Hematopoietic multipotent progenitor cell treated with erythropoietin and hydrocortisone succinate and interleukin-3 and kit ligand, for 15 days (in vitro differentiated cells): ENCODE results near the gene PIK3CG.

Experiments
- DNase-seq: peaks from one replicate; pipeline ENCODE4 v3.0.0-alpha.2; 2015; ENCODE audit warnings: low spot score

Gene PIK3CG

GRCh38 chr7:106858618-106859532, 6.2 kb upstream of the PIK3CG start:
- no peak for DNase-seq

GRCh38 chr7:106862317-106863089, 2.6 kb upstream of the PIK3CG start:
- no peak for DNase-seq

GRCh38 chr7:106863274-106863997, 1.6 kb upstream of the PIK3CG start:
- no peak for DNase-seq

GRCh38 chr7:106864298-106865081, 592 bp upstream of the PIK3CG start:
- DNase-seq, result no peak

- peak; percentile 19 for DNase-seq
Measured at GRCh38 chr7:106866298-106867281, 1.5 kb downstream of the PIK3CG start.

- no peak for DNase-seq
Measured at GRCh38 chr7:106867641-106868351, 2.7 kb downstream of the PIK3CG start.

- DNase-seq, result no peak
Measured at GRCh38 chr7:106868364-106868763, 3.3 kb downstream of the PIK3CG start.

- no peak for DNase-seq
Measured at GRCh38 chr7:106869954-106870353, 4.9 kb downstream of the PIK3CG start.

GRCh38 chr7:106870528-106870927, 5.4 kb downstream of the PIK3CG start:
- DNase-seq, result no peak

GRCh38 chr7:106870983-106871410, 5.9 kb downstream of the PIK3CG start:
- no peak for DNase-seq

GRCh38 chr7:106871793-106872571, 6.9 kb downstream of the PIK3CG start:
- no peak for DNase-seq

GRCh38 chr7:106872763-106873162, 7.7 kb downstream of the PIK3CG start:
- no peak for DNase-seq

- DNase-seq, result no peak
Measured at GRCh38 chr7:106874076-106874475, 9.0 kb downstream of the PIK3CG start.

GRCh38 chr7:106875508-106875907, 10.4 kb downstream of the PIK3CG start:
- DNase-seq, result no peak

GRCh38 chr7:106878748-106879439, 13.8 kb downstream of the PIK3CG start:
- no peak for DNase-seq

- no peak for DNase-seq
Measured at GRCh38 chr7:106881984-106882383, 16.9 kb downstream of the PIK3CG start.

- DNase-seq, result no peak
Measured at GRCh38 chr7:106883456-106884026, 18.5 kb downstream of the PIK3CG start.

- DNase-seq, result no peak
Measured at GRCh38 chr7:106885652-106886051, 20.6 kb downstream of the PIK3CG start.
